HepG2 (cell line): ENCODE results near the gene PHF13. TPM values are rescaled to one million over a fixed set of nuclear protein-coding genes. Genes with fewer than 3 reads are reported as not detected.
A peak's percentile ranks its signal among the peaks of the same experiment; 100 is the strongest.

Source experiments
- ATF1 ChIP-seq: IDR thresholded peaks from 2 replicates; pipeline ENCODE4 v1.6.1; 2016; ENCODE audit warnings: mild to moderate bottlenecking, control low read depth
- BHLHE40 ChIP-seq: IDR thresholded peaks from 2 replicates; pipeline ENCODE4 v1.6.1; 2011; ENCODE audit warnings: low read length, improper control_type of control experiment
- CHD2 ChIP-seq: IDR thresholded peaks from 2 replicates; pipeline ENCODE4 v1.6.1; 2011; ENCODE audit warnings: low read depth, low read length, improper control_type of control experiment
- EEA1 ChIP-seq: sonication (generic); formaldehyde crosslinking; IDR thresholded peaks from 2 replicates; pipeline ENCODE4 v1.5.1; 2020; ENCODE audit warnings: mild to moderate bottlenecking, missing genetic modification reagents, borderline replicate concordance
- GRHL1 ChIP-seq: sonication (generic); formaldehyde crosslinking; conservative IDR thresholded peaks from 2 replicates; pipeline ENCODE4 v1.8.0; 2022; ENCODE audit warnings: missing genetic modification reagents
- HMG20B ChIP-seq: conservative IDR thresholded peaks from 2 replicates; pipeline ENCODE4 v1.6.1; 2016; ENCODE audit warnings: missing genetic modification reagents, missing compliant biosample characterization
- JUN ChIP-seq: sonication (generic); formaldehyde crosslinking; IDR thresholded peaks from 2 replicates; pipeline ENCODE4 v1.4.0; 2020; ENCODE audit warnings: mild to moderate bottlenecking, missing genetic modification reagents
- KAT7 ChIP-seq: IDR thresholded peaks from 2 replicates; pipeline ENCODE4 v1.6.1; 2018; ENCODE audit warnings: borderline replicate concordance, missing compliant biosample characterization
- KLF9 ChIP-seq: IDR thresholded peaks from 2 replicates; pipeline ENCODE4 v1.6.1; 2016; ENCODE audit warnings: low read depth
- MXD1 ChIP-seq: sonication (generic); formaldehyde crosslinking; IDR thresholded peaks from 2 replicates; pipeline ENCODE4 v1.4.0; 2020; ENCODE audit warnings: mild to moderate bottlenecking, missing genetic modification reagents
- MYNN ChIP-seq: sonication (generic); formaldehyde crosslinking; IDR thresholded peaks from 2 replicates; pipeline ENCODE4 v1.4.0; 2020; ENCODE audit warnings: mild to moderate bottlenecking, low read depth, missing genetic modification reagents
- NR0B2 ChIP-seq: sonication (generic); formaldehyde crosslinking; IDR thresholded peaks from 2 replicates; pipeline ENCODE4 v1.4.0; 2020; ENCODE audit warnings: mild to moderate bottlenecking, missing genetic modification reagents
- RBFOX2 ChIP-seq: fragments of 200-400 bp; formaldehyde crosslinking; IDR thresholded peaks from 2 replicates; pipeline ENCODE4 v1.6.1; 2017; ENCODE audit warnings: low read depth, mild to moderate bottlenecking, low read length
- ZBTB42 ChIP-seq: sonication (generic); formaldehyde crosslinking; IDR thresholded peaks from 2 replicates; pipeline ENCODE4 v1.5.0; 2020; ENCODE audit warnings: mild to moderate bottlenecking, missing genetic modification reagents
- ZC3H4 ChIP-seq: sonication (generic); formaldehyde crosslinking; IDR thresholded peaks from 2 replicates; pipeline ENCODE4 v1.4.0; 2020; ENCODE audit warnings: missing genetic modification reagents, borderline replicate concordance
- ZFP1 ChIP-seq: IDR thresholded peaks from 2 replicates; pipeline ENCODE4 v1.6.1; 2016
- ZNF280D ChIP-seq: sonication (generic); formaldehyde crosslinking; IDR thresholded peaks from 2 replicates; pipeline ENCODE4 v1.5.1; 2020; ENCODE audit warnings: mild to moderate bottlenecking, missing genetic modification reagents
- ZNF34 ChIP-seq: sonication (generic); formaldehyde crosslinking; IDR thresholded peaks from 2 replicates; pipeline ENCODE4 v1.4.0; 2020; ENCODE audit warnings: mild to moderate bottlenecking, missing genetic modification reagents, borderline replicate concordance
- ZNF512B ChIP-seq: sonication (generic); formaldehyde crosslinking; IDR thresholded peaks from 2 replicates; pipeline ENCODE4 v1.5.1; 2020; ENCODE audit warnings: missing genetic modification reagents, mild to moderate bottlenecking, borderline replicate concordance
- ZNF549 ChIP-seq: sonication (generic); formaldehyde crosslinking; IDR thresholded peaks from 2 replicates; pipeline ENCODE4 v1.5.0; 2020; ENCODE audit warnings: missing genetic modification reagents
- ZNF782 ChIP-seq: sonication (generic); formaldehyde crosslinking; IDR thresholded peaks from 2 replicates; pipeline ENCODE4 v1.4.0; 2020; ENCODE audit warnings: missing genetic modification reagents, mild to moderate bottlenecking, borderline replicate concordance
- ZSCAN9 ChIP-seq: IDR thresholded peaks from 2 replicates; pipeline ENCODE4 v1.6.1; 2016; ENCODE audit warnings: borderline replicate concordance
- ZZZ3 ChIP-seq: sonication (generic); formaldehyde crosslinking; IDR thresholded peaks from 2 replicates; pipeline ENCODE4 v1.4.0; 2020; ENCODE audit warnings: missing genetic modification reagents, mild to moderate bottlenecking, borderline replicate concordance
- polyA plus RNA-seq, 8 experiments: library from polyadenylated mRNA; depleted of rRNA in 3 of 8; stranded (reverse) in 7 of 8; unstranded in 1 of 8; fragments of >200 nt; fragmentation: Illumina TruSeq in 4 of 8; extraction: Trizol in 4 of 8; gene quantifications; 2 replicates each; pipeline versions ENCODE4 v1.2.1 to v1.2.3, GENCODE V29; 2011 to 2016; ENCODE audit warnings: low read depth in 4 of 8, missing spikeins in 1 of 8, mixed read lengths in 1 of 8; ENCODE audit not compliant: insufficient read depth in 1 of 8
- total RNA-seq, 5 experiments: library from RNA; depleted of rRNA; stranded (reverse); fragments of >200 nt; fragmentation: Illumina TruSeq; extraction: Trizol; gene quantifications; 2 replicates each; pipeline ENCODE4 v1.2.3, GENCODE V29; 2016; ENCODE audit warnings: low read depth in 1 of 5

The PHF13 gene
- total and polyA plus RNA-seq, 2 of the 13 experiments (the other 11 are each of a cell fraction or from before 2014, with no cell fraction given) = 4.7 to 7.4 TPM

GRCh38 chr1:6579374-6580118 is 34.0 kb upstream of the PHF13 start, which contains the start of gene ZBTB48 (continued):
- no peak for TF ChIP-seq NR0B2 (CRISPR knock-in tag)
- TF ChIP-seq MXD1 (CRISPR knock-in tag) = peak; percentile 45
- no peak for TF ChIP-seq KLF9 (CRISPR knock-in tag)
- no peak for TF ChIP-seq MYNN
- no peak for TF ChIP-seq ZC3H4 (CRISPR knock-in tag)
- TF ChIP-seq ZBTB42 (CRISPR knock-in tag) = no peak
- TF ChIP-seq HMG20B (CRISPR knock-in tag) = no peak
- no peak for TF ChIP-seq EEA1 (CRISPR knock-in tag)
- no peak for TF ChIP-seq ZFP1 (CRISPR knock-in tag)
- TF ChIP-seq CHD2 = no peak
- TF ChIP-seq ZNF34 (CRISPR knock-in tag) = no peak
- no peak for TF ChIP-seq BHLHE40
- TF ChIP-seq GRHL1 (CRISPR knock-in tag) = no peak
- no peak for TF ChIP-seq ZSCAN9 (CRISPR knock-in tag)
- TF ChIP-seq JUN (CRISPR knock-in tag) = no peak
- peak; percentile 20; the same call in 1 of the 2 replicates for TF ChIP-seq ZZZ3 (CRISPR knock-in tag)
- TF ChIP-seq ATF1 = peak; percentile 72
- TF ChIP-seq ZNF549 (CRISPR knock-in tag) = no peak
- TF ChIP-seq ZNF512B (CRISPR knock-in tag) = no peak
- TF ChIP-seq ZNF782 (CRISPR knock-in tag) = peak; percentile 64; the same call in 1 of the 2 replicates
- TF ChIP-seq KAT7 (CRISPR knock-in tag) = no peak
- TF ChIP-seq ZNF280D = no peak
- TF ChIP-seq RBFOX2 = peak; percentile 92
